HepG2 (cell line): ENCODE measurements around the gene GBA3. TPM values are rescaled to one million over a fixed set of nuclear protein-coding genes. Genes with fewer than 3 reads are reported as not detected.

Experiments used
- ATAC-seq: fragments of 200-7000 bp; cut with Tn5 transposase; 3 replicates; pipeline ENCODE4 v1.9.1; 2020; ENCODE audit warnings: mild to moderate bottlenecking, moderate library complexity
- BruUV-seq: library from RNA; stranded (reverse); fragments of 400-500 nt; replicated peaks from 2 replicates; lab custom pipeline; 2021; lab: Mats Ljungman, UMichigan
- CTCF ChIA-PET: fragments of 300-600 bp; formaldehyde crosslinking; extraction: SDS; loops from one replicate; lab custom pipeline; 2021; ENCODE audit warnings: low total read pairs, inconsistent platforms, low intra/inter-chr PET ratio; lab: Yijun Ruan, JAX
- POLR2A ChIA-PET: fragments of 350-600 bp; sonication (Branson Sonifier 250); formaldehyde crosslinking; loops from one replicate; lab custom pipeline; 2020; ENCODE audit warnings: antibody characterized with exemption, inconsistent platforms; lab: Yijun Ruan, JAX
- DNase-seq: peaks from one replicate; pipeline ENCODE4 v3.0.0-alpha.2; 2015; ENCODE audit warnings: low spot score
- FAIRE-seq: peaks from 3 replicates; lab custom pipeline; 2011; peaks lifted over from hg19 to GRCh38; lab: Jason Lieb, UNC
- H2AFZ ChIP-seq: one replicate; pipeline ENCODE4 v1.6.1; 2011; ENCODE audit warnings: low read length, inconsistent platforms
- H3K27ac ChIP-seq: fragments of 300-600 bp; 3 replicates; pipeline ENCODE4 v1.8.0; 2011; ENCODE audit warnings: mixed run types, mild to moderate bottlenecking, mixed read lengths, low read length, inconsistent platforms; ENCODE audit not compliant: insufficient read depth; ENCODE audit errors: extremely low read length
- H3K27me3 ChIP-seq, 2 experiments: fragments of 200-600 bp in 1 of 2; 2 replicates in 1 of 2; 3 replicates in 1 of 2; pipeline versions ENCODE4 v1.6.0 to v1.8.0; 2011; ENCODE audit warnings: low read length in 2 of 2, mild to moderate bottlenecking in 2 of 2, moderate library complexity in 2 of 2, inconsistent platforms in 1 of 2; ENCODE audit not compliant: insufficient read depth in 2 of 2, control insufficient read depth in 1 of 2
- H3K36me3 ChIP-seq, 2 experiments: fragments of 200-600 bp in 1 of 2; replicated peaks in 1 of 2; 2 replicates in 1 of 2; 3 replicates in 1 of 2; pipeline versions ENCODE4 v1.5.1 to v1.8.0; 2011; ENCODE audit warnings: low read length in 2 of 2, inconsistent platforms in 1 of 2; ENCODE audit not compliant: insufficient read depth in 2 of 2, control insufficient read depth in 1 of 2
- H3K4me1 ChIP-seq: 2 replicates; pipeline ENCODE4 v1.5.1; 2012; ENCODE audit warnings: low read length, inconsistent platforms; ENCODE audit not compliant: insufficient read depth
- H3K4me2 ChIP-seq: 2 replicates; pipeline ENCODE4 v1.6.0; 2011; ENCODE audit warnings: low read depth, low read length, inconsistent platforms
- H3K4me3 ChIP-seq, 3 experiments: fragments of 200-600 bp in 1 of 3; sonication (generic), shearing (Covaris generic) in 1 of 3; replicated peaks in 1 of 3; 2 replicates each; pipeline ENCODE4 v1.5.1; 2011 to 2016; ENCODE audit warnings: low read length in 3 of 3, inconsistent platforms in 2 of 3, low read depth in 2 of 3, mild to moderate bottlenecking in 2 of 3, control low read depth in 1 of 3, mixed read lengths in 1 of 3; ENCODE audit not compliant: insufficient read depth in 1 of 3
- H3K79me2 ChIP-seq: one replicate; pipeline ENCODE4 v1.6.1; 2011; ENCODE audit warnings: low read length, inconsistent platforms; ENCODE audit not compliant: insufficient read depth
- H3K9ac ChIP-seq: 2 replicates; pipeline ENCODE4 v1.6.0; 2011; ENCODE audit warnings: mild to moderate bottlenecking, low read depth, low read length, inconsistent platforms; ENCODE audit not compliant: insufficient read depth
- H3K9me3 ChIP-seq: 2 replicates; pipeline ENCODE4 v1.5.1; 2012; ENCODE audit warnings: mild to moderate bottlenecking, low read length
- H4K20me1 ChIP-seq: 2 replicates; pipeline ENCODE4 v1.6.0; 2011; ENCODE audit warnings: inconsistent platforms, mild to moderate bottlenecking, low read length, moderate library complexity; ENCODE audit not compliant: insufficient read depth
- ETV5 ChIP-seq: IDR thresholded peaks from 2 replicates; pipeline ENCODE4 v1.6.1; 2018; ENCODE audit warnings: missing biosample characterization, missing genetic modification reagents, inconsistent platforms, borderline replicate concordance
- HDAC6 ChIP-seq: fragments of 200-600 bp; sonication (generic); IDR thresholded peaks from 2 replicates; pipeline ENCODE4 v1.7.0; 2017; ENCODE audit warnings: mild to moderate bottlenecking, antibody characterized with exemption, low read length, low read depth
- HMG20A ChIP-seq: IDR thresholded peaks from 2 replicates; pipeline ENCODE4 v1.6.1; 2016; ENCODE audit warnings: borderline replicate concordance
- MAFF ChIP-seq: IDR thresholded peaks from 2 replicates; pipeline ENCODE4 v1.6.1; 2011; ENCODE audit warnings: low read depth, low read length, improper control_type of control experiment
- MAFK ChIP-seq, 2 experiments: IDR thresholded peaks in 1 of 2; conservative IDR thresholded peaks in 1 of 2; 2 replicates each; pipeline ENCODE4 v1.6.1; 2011; ENCODE audit warnings: improper control_type of control experiment in 2 of 2, low read length in 2 of 2
- NCOA5 ChIP-seq: sonication (generic); formaldehyde crosslinking; IDR thresholded peaks from 2 replicates; pipeline ENCODE4 v1.4.0; 2020; ENCODE audit warnings: missing genetic modification reagents
- NR3C1 ChIP-seq: sonication (generic); formaldehyde crosslinking; IDR thresholded peaks from 2 replicates; pipeline ENCODE4 v1.4.0; 2020; ENCODE audit warnings: missing genetic modification reagents
- ONECUT2 ChIP-seq: sonication (generic); formaldehyde crosslinking; IDR thresholded peaks from 2 replicates; pipeline ENCODE4 v1.4.0; 2020; ENCODE audit warnings: missing genetic modification reagents
- PRDM10 ChIP-seq: sonication (generic); formaldehyde crosslinking; IDR thresholded peaks from 2 replicates; pipeline ENCODE4 v1.4.0; 2020; ENCODE audit warnings: low read depth, missing genetic modification reagents
- SP5 ChIP-seq: IDR thresholded peaks from 2 replicates; pipeline ENCODE4 v1.6.1; 2016; ENCODE audit warnings: low read depth, borderline replicate concordance
- ZBTB34 ChIP-seq: sonication (generic); formaldehyde crosslinking; IDR thresholded peaks from 2 replicates; pipeline ENCODE4 v1.8.0; 2022; ENCODE audit warnings: mild to moderate bottlenecking, missing genetic modification reagents
- ZNF329 ChIP-seq: sonication (generic); formaldehyde crosslinking; IDR thresholded peaks from 2 replicates; pipeline ENCODE4 v1.9.0; 2021; ENCODE audit warnings: low read depth, mild to moderate bottlenecking, missing genetic modification reagents
- WGBS: methylation state at CpG from one replicate; pipeline ENCODE4 v1.1.6; 2017; ENCODE audit warnings: low lambda C conversion rate; 5-methylcytosine and 5-hydroxymethylcytosine counted together
- in situ Hi-C: cut with HindIII; loops from 2 replicates; pipeline ENCODE4 v1.10.0; 2017; ENCODE audit warnings: low pct_unique_long_range_greater_than_20kb; ENCODE audit not compliant: extremely low pct_ligation_motif_present
- intact Hi-C: fragments of 100-400 bp; cut with micrococcal nuclease; formaldehyde crosslinking; loops from one replicate; pipeline ENCODE4 v1.10.0; 2022; ENCODE audit not compliant: unreplicated experiment
- polyA plus RNA-seq, 8 experiments: library from polyadenylated mRNA; depleted of rRNA in 3 of 8; stranded (reverse) in 7 of 8; unstranded in 1 of 8; fragments of >200 nt; fragmentation: Illumina TruSeq in 4 of 8; extraction: Trizol in 4 of 8; gene quantifications; 2 replicates each; pipeline versions ENCODE4 v1.2.1 to v1.2.3, GENCODE V29; 2011 to 2016; ENCODE audit warnings: low read depth in 4 of 8, missing spikeins in 1 of 8, mixed read lengths in 1 of 8; ENCODE audit not compliant: insufficient read depth in 1 of 8
- total RNA-seq, 5 experiments: library from RNA; depleted of rRNA; stranded (reverse); fragments of >200 nt; fragmentation: Illumina TruSeq; extraction: Trizol; gene quantifications; 2 replicates each; pipeline ENCODE4 v1.2.3, GENCODE V29; 2016; ENCODE audit warnings: low read depth in 1 of 5
- TF ChIP-seq, protein P1 (sequence below): sonication (generic); formaldehyde crosslinking; IDR thresholded peaks from 2 replicates; pipeline ENCODE4 v1.5.0; 2020; ENCODE audit warnings: missing genetic modification reagents

The GBA3 gene
- total and polyA plus RNA-seq, 2 of the 13 experiments (the other 11 are each of a cell fraction or from before 2014, with no cell fraction given), result 0.18 TPM; not detected in 1

- POLR2A ChIA-PET, result no interaction called here
- BruUV-seq, result no TSS peak
These were observed 88.1 kb downstream of the GBA3 start for GRCh38 chr4:22780797-22781196.

GRCh38 chr4:22787753-22788375, 95.1 kb downstream of the GBA3 start:
- Histone ChIP-seq H4K20me1 (no peaks in the 10 kb centered on the region), H3K27me3 (no peaks in the 10 kb centered on the region), H3K9me3 (no peaks in the 10 kb centered on the region), H3K4me2 (no peak overlapping the region), H3K79me2 (no peaks in the 10 kb centered on the region), H2AFZ (no peak overlapping the region), H3K4me1 (no peaks in the 10 kb centered on the region), H3K9ac (no peak overlapping the region), H3K27ac (no peak overlapping the region), H3K36me3 (no peaks in the 10 kb centered on the region), H3K4me3 (no peak overlapping the region)
- WGBS, result 51% methylated on average over 6 of the region's 6 CpGs
- ChIA-PET POLR2A (no interaction called here), CTCF (no interaction called here)
- DNase-seq, result no peak
- no TSS peak for BruUV-seq
- intact Hi-C loops (no loop called here), in situ Hi-C loops (no loop called here)
- no peak for ATAC-seq
- FAIRE-seq, result no peak
- TF ChIP-seq ZNF329 (no peak), ONECUT2 (CRISPR knock-in tag) (no peak), NCOA5 (CRISPR knock-in tag) (no peak), ZBTB34 (no peak), SP5 (CRISPR knock-in tag) (no peak), PRDM10 (CRISPR knock-in tag) (no peak), HMG20A (CRISPR knock-in tag) (no peak), ETV5 (CRISPR knock-in tag) (no peak)
- TF ChIP-seq, protein P1, sequence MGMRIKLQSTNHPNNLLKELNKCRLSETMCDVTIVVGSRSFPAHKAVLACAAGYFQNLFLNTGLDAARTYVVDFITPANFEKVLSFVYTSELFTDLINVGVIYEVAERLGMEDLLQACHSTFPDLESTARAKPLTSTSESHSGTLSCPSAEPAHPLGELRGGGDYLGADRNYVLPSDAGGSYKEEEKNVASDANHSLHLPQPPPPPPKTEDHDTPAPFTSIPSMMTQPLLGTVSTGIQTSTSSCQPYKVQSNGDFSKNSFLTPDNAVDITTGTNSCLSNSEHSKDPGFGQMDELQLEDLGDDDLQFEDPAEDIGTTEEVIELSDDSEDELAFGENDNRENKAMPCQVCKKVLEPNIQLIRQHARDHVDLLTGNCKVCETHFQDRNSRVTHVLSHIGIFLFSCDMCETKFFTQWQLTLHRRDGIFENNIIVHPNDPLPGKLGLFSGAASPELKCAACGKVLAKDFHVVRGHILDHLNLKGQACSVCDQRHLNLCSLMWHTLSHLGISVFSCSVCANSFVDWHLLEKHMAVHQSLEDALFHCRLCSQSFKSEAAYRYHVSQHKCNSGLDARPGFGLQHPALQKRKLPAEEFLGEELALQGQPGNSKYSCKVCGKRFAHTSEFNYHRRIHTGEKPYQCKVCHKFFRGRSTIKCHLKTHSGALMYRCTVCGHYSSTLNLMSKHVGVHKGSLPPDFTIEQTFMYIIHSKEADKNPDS, result no peak

More at GRCh38 chr4:22780797-22781196, 88.1 kb downstream of the GBA3 start:
- CTCF ChIA-PET, result no interaction called here
- Histone ChIP-seq H3K9me3 (no peaks in the 10 kb centered on the region), H3K27ac (no peak overlapping the region), H3K79me2 (no peaks in the 10 kb centered on the region), H3K4me1 (no peaks in the 10 kb centered on the region), H3K36me3 (no peaks in the 10 kb centered on the region), H2AFZ (no peak overlapping the region), H3K27me3 (no peaks in the 10 kb centered on the region), H3K9ac (no peak overlapping the region), H3K4me3 (no peak overlapping the region), H4K20me1 (no peaks in the 10 kb centered on the region), H3K4me2 (no peak overlapping the region)
- ATAC-seq (no peak), DNase-seq (no peak), FAIRE-seq (no peak)
- WGBS, result 53% methylated on average over 3 of the region's 3 CpGs
- intact Hi-C loops, result no loop called here
- in situ Hi-C loops, result no loop called here
- TF ChIP-seq NR3C1 (CRISPR knock-in tag), result no peak
- peak; percentile 58; the same call in 1 of the 2 replicates for TF ChIP-seq MAFF
- no peak for TF ChIP-seq HDAC6
- peak; percentile 32 to 68; a peak in 3 of 4 replicates for TF ChIP-seq MAFK (conservative IDR thresholded peaks at IDR 0.05 in 1 of 2, IDR thresholded peaks at IDR 0.05 in 1 of 2; ENCODE audit: low read length in 2 of 2)
